IMR-90 (cell line): ENCODE measurements around the gene DDX42. TPM values are rescaled to one million over a fixed set of nuclear protein-coding genes. Genes with fewer than 3 reads are reported as not detected.

ENCODE experiments used
- ATAC-seq: fragments of 200-7000 bp; cut with Tn5 transposase; 2 replicates; pipeline ENCODE4 v1.9.1; 2020; ENCODE audit warnings: low read depth, mild to moderate bottlenecking, moderate library complexity
- BruUV-seq: library from RNA; stranded (reverse); fragments of 400-500 nt; replicated peaks from 2 replicates; lab custom pipeline; 2021; lab: Mats Ljungman, UMichigan
- CTCF ChIA-PET: fragments of 300-600 bp; formaldehyde crosslinking; extraction: SDS; loops from one replicate; lab custom pipeline; 2021; ENCODE audit warnings: antibody characterized with exemption; lab: Yijun Ruan, JAX
- POLR2A ChIA-PET: fragments of 300-600 bp; sonication (Branson Sonifier 250); formaldehyde crosslinking; loops from one replicate; lab custom pipeline; 2022; ENCODE audit warnings: antibody characterized with exemption; ENCODE audit not compliant: unreplicated experiment; lab: Charles Lee
- DNase-seq: peaks from one replicate; pipeline ENCODE4 v3.0.0; 2013
- H2AFZ ChIP-seq: replicated peaks from 2 replicates; pipeline ENCODE3; 2013; ENCODE audit warnings: low read length, mild to moderate bottlenecking; ENCODE audit not compliant: poor library complexity
- H2AK5ac ChIP-seq: 2 replicates; pipeline ENCODE4 v1.6.1; 2013; ENCODE audit warnings: low read depth, low read length, inconsistent platforms
- H2AK9ac ChIP-seq: replicated peaks from 2 replicates; pipeline ENCODE3; 2013; ENCODE audit warnings: mild to moderate bottlenecking, low read depth, low read length, moderate library complexity; ENCODE audit not compliant: poor library complexity
- H2BK120ac ChIP-seq: 2 replicates; pipeline ENCODE4 v1.6.1; 2013; ENCODE audit warnings: low read depth, low read length, inconsistent platforms
- H2BK15ac ChIP-seq: 3 replicates; pipeline ENCODE4 v1.6.1; 2013; ENCODE audit warnings: low read depth, low read length, inconsistent platforms
- H2BK20ac ChIP-seq: 2 replicates; pipeline ENCODE4 v1.6.1; 2013; ENCODE audit warnings: low read depth, mild to moderate bottlenecking, inconsistent platforms, low read length, moderate library complexity
- H2BK5ac ChIP-seq: 2 replicates; pipeline ENCODE4 v1.6.1; 2013; ENCODE audit warnings: mild to moderate bottlenecking, low read depth, low read length, inconsistent platforms; ENCODE audit not compliant: poor library complexity, severe bottlenecking
- H3K14ac ChIP-seq: replicated peaks from 2 replicates; pipeline ENCODE4 v1.6.1; 2013; ENCODE audit warnings: low read depth, low read length, inconsistent platforms
- H3K18ac ChIP-seq: 2 replicates; pipeline ENCODE4 v1.6.1; 2013; ENCODE audit warnings: low read depth, low read length, control low read depth
- H3K23ac ChIP-seq: 2 replicates; pipeline ENCODE4 v1.6.1; 2013; ENCODE audit warnings: low read depth, low read length, inconsistent platforms
- H3K27ac ChIP-seq: 2 replicates; pipeline ENCODE4 v1.5.1; 2013; ENCODE audit warnings: mild to moderate bottlenecking, control low read depth, low read length; ENCODE audit not compliant: insufficient read depth
- H3K27me3 ChIP-seq: 2 replicates; pipeline ENCODE4 v1.6.1; 2013; ENCODE audit warnings: low read length; ENCODE audit not compliant: control insufficient read depth, insufficient read depth
- H3K36me3 ChIP-seq: 2 replicates; pipeline ENCODE4 v1.6.1; 2013; ENCODE audit warnings: low read length, mixed read lengths; ENCODE audit not compliant: control insufficient read depth, insufficient read depth
- H3K4ac ChIP-seq: 2 replicates; pipeline ENCODE4 v1.6.1; 2013; ENCODE audit warnings: low read depth, low read length, inconsistent platforms
- H3K4me1 ChIP-seq: 2 replicates; pipeline ENCODE4 v1.6.1; 2013; ENCODE audit warnings: low read length, mixed read lengths; ENCODE audit not compliant: control insufficient read depth, insufficient read depth
- H3K4me2 ChIP-seq: 2 replicates; pipeline ENCODE4 v1.6.1; 2013; ENCODE audit warnings: low read depth, mild to moderate bottlenecking, control low read depth, low read length, moderate library complexity
- H3K4me3 ChIP-seq: 2 replicates; pipeline ENCODE4 v1.5.1; 2013; ENCODE audit warnings: low read depth, mild to moderate bottlenecking, control low read depth, low read length, moderate library complexity; ENCODE audit not compliant: insufficient read depth
- H3K56ac ChIP-seq: 2 replicates; pipeline ENCODE4 v1.6.1; 2013; ENCODE audit warnings: low read length, inconsistent platforms; ENCODE audit not compliant: insufficient read depth; ENCODE audit errors: extremely low read depth
- H3K79me1 ChIP-seq, 2 experiments: 2 replicates each; pipeline ENCODE4 v1.6.1; 2013; ENCODE audit warnings: low read length in 2 of 2, inconsistent platforms in 1 of 2, low read depth in 1 of 2
- H3K9ac ChIP-seq: 2 replicates; pipeline ENCODE4 v1.6.1; 2013; ENCODE audit warnings: low read depth, low read length, control low read depth
- H3K9me1 ChIP-seq: 2 replicates; pipeline ENCODE4 v1.6.1; 2013; ENCODE audit warnings: low read length, inconsistent platforms; ENCODE audit not compliant: insufficient read depth
- H3K9me3 ChIP-seq: 2 replicates; pipeline ENCODE4 v1.6.1; 2013; ENCODE audit warnings: low read length; ENCODE audit not compliant: control insufficient read depth, insufficient read depth
- H4K20me1 ChIP-seq: 2 replicates; pipeline ENCODE4 v1.6.1; 2013; ENCODE audit warnings: low read length, inconsistent platforms; ENCODE audit not compliant: insufficient read depth
- H4K5ac ChIP-seq: 2 replicates; pipeline ENCODE4 v1.6.1; 2013; ENCODE audit warnings: mild to moderate bottlenecking, low read depth, low read length, control low read depth
- H4K8ac ChIP-seq, 2 experiments: 2 replicates each; pipeline ENCODE4 v1.6.1; 2013; ENCODE audit warnings: low read depth in 2 of 2, low read length in 2 of 2, control low read depth in 1 of 2, inconsistent platforms in 1 of 2
- H4K91ac ChIP-seq: 2 replicates; pipeline ENCODE4 v1.6.1; 2013; ENCODE audit warnings: low read depth, low read length, inconsistent platforms; ENCODE audit not compliant: insufficient read depth
- CEBPB ChIP-seq: IDR thresholded peaks from 2 replicates; pipeline ENCODE4 v1.6.1; 2012; ENCODE audit warnings: low read depth, low read length, improper control_type of control experiment
- ELK1 ChIP-seq: fragments of 150-350 bp; IDR thresholded peaks from 2 replicates; pipeline ENCODE4 v1.6.1; 2016; ENCODE audit warnings: low read depth, mild to moderate bottlenecking, low read length, moderate library complexity, borderline replicate concordance
- MAFK ChIP-seq: IDR thresholded peaks from 2 replicates; pipeline ENCODE4 v1.6.1; 2012; ENCODE audit warnings: low read depth, low read length, improper control_type of control experiment
- USF2 ChIP-seq: fragments of 150-350 bp; IDR thresholded peaks from 2 replicates; pipeline ENCODE4 v1.6.1; 2017; ENCODE audit warnings: mild to moderate bottlenecking, antibody characterized with exemption, low read length, low read depth
- WGBS, 2 experiments: methylation state at CpG; one replicate each; pipeline versions ENCODE4 v1.1.5 to v1.1.7; 2013; ENCODE audit warnings: missing lambda C conversion rate in 2 of 2; ENCODE audit not compliant: insufficient read length in 1 of 2; ENCODE audit errors: extremely low coverage in 2 of 2; 5-methylcytosine and 5-hydroxymethylcytosine counted together
- dilution Hi-C: fragments of 300-500 bp; cut with HindIII; formaldehyde crosslinking; loops from one replicate; pipeline ENCODE4 v1.14.3; 2018; ENCODE audit warnings: low sequenced_read_pairs; ENCODE audit not compliant: unreplicated experiment
- in situ Hi-C: fragments of 300-500 bp; cut with MboI; formaldehyde crosslinking; loops from 3 replicates; pipeline ENCODE4 v1.14.3; 2019; ENCODE audit warnings: low sequenced_read_pairs, inconsistent platforms, mixed read lengths
- intact Hi-C: fragments of 100-400 bp; cut with micrococcal nuclease; formaldehyde crosslinking; loops from 2 replicates; pipeline ENCODE4 v1.10.0; 2022
- polyA plus RNA-seq, 3 experiments: library from polyadenylated mRNA; depleted of rRNA; stranded (reverse); fragments of >200 nt; gene quantifications; 2 replicates each; pipeline ENCODE4 v1.2.3, GENCODE V29; 2012; ENCODE audit warnings: low replicate concordance in 1 of 3
- total RNA-seq: library from RNA; depleted of rRNA; stranded (reverse); fragments of >200 nt; gene quantifications from 2 replicates; pipeline ENCODE4 v1.2.3, GENCODE V29; 2012

The DDX42 gene
- total and polyA plus RNA-seq, 2 of the 4 experiments (the other 2 are of a cell fraction): 75.8 to 91.5 TPM

- H4K5ac ChIP-seq: 0 out of 2 replicates have a peak overlapping the region, but pooled peaks have one; percentile 79
- ChIA-PET CTCF (interaction anchor here (1.2 kb wide), 1 partner anchor 15 kb away, joined by 3 read pairs; no protein-coding TSS in a partner anchor), POLR2A (interaction anchor here (1.4 kb wide), 1 partner anchor 13 kb away, joined by 5 read pairs; the partner anchor contains the start of gene CCDC47)
- H2BK5ac ChIP-seq: no peak overlapping the region
- H3K56ac ChIP-seq: no peak overlapping the region
- DNase-seq (peak; percentile 17), ATAC-seq (no peak)
- no peaks in the 10 kb centered on the region for H3K4me1 ChIP-seq
- H3K4me2 ChIP-seq: no peak overlapping the region
- peaks cover 2% of the 10 kb centered on the region; the same call in 1 of the 2 replicates for H4K20me1 ChIP-seq
- no peak overlapping the region for H2BK20ac ChIP-seq
- no peak overlapping the region for H2BK120ac ChIP-seq
- no peak overlapping the region for H2AK9ac ChIP-seq
- H2BK15ac ChIP-seq: no peak overlapping the region; the same call in 2 of the 3 replicates
- H3K9ac ChIP-seq: no peak overlapping the region
- in situ Hi-C loops (no loop called here), dilution Hi-C loops (no loop called here), intact Hi-C loops (no loop called here)
- H3K9me3 ChIP-seq: no peaks in the 10 kb centered on the region
- WGBS, 2 experiments: no CpG with 5 or more reads among the region's 10 CpGs
- TF ChIP-seq USF2 (no peak), ELK1 (no peak), MAFK (no peak), CEBPB (no peak)
- no peak overlapping the region for H2AK5ac ChIP-seq
- peaks cover 33% of the 10 kb centered on the region for H3K36me3 ChIP-seq
- no peak overlapping the region for H3K18ac ChIP-seq
- H3K27me3 ChIP-seq: no peaks in the 10 kb centered on the region
- no peak overlapping the region for H4K91ac ChIP-seq
- H2AFZ ChIP-seq: no peak overlapping the region
- H3K4ac ChIP-seq: no peak overlapping the region
- H3K14ac ChIP-seq: no peak overlapping the region
- no TSS peak for BruUV-seq
- no peak overlapping the region for H3K27ac ChIP-seq
- no peak overlapping the region for H3K23ac ChIP-seq
- no peak overlapping the region for H3K4me3 ChIP-seq
- H4K8ac ChIP-seq: no peak overlapping the region
- H3K79me1 ChIP-seq: peaks cover 21 to 29% of the 10 kb centered on the region in 2 experiments
- no peaks in the 10 kb centered on the region; the same call in 1 of the 2 replicates for H3K9me1 ChIP-seq
These were observed 13.0 kb upstream of the DDX42 start for GRCh38 chr17:63760771-63761539.
